Measurements from ENCODE around the gene TMF1. TPM values are rescaled to one million over a fixed set of nuclear protein-coding genes. Genes with fewer than 3 reads are reported as not detected.

Gene TMF1
- polyA plus RNA-seq, 10 donors = 19.1 to 31.6 (median 27.0) TPM

GRCh38 chr3:69082805-69083204 is 30.7 kb upstream of the TMF1 start:
- DNase-seq = peak in 2 of 3 donors; percentile 47 to 64

GRCh38 chr3:69082361-69082760 is 30.2 kb upstream of the TMF1 start:
- DNase-seq = no peak

- DNase-seq = peak in 1 of 3 donors; percentile 47
These were observed 29.6 kb upstream of the TMF1 start for GRCh38 chr3:69081583-69082262.

GRCh38 chr3:69080233-69080920 is 28.2 kb upstream of the TMF1 start, which contains the start of gene UBA3:
Gene UBA3, minus strand, starts transcription at chr3:69080365. Its CDS starts 12 bp downstream, at chr3:69080353.
- DNase-seq = peak; percentile 86 to 93 (median 87)

- peak in 1 of 3 donors; percentile 51 for DNase-seq
These were observed 27.4 kb upstream of the TMF1 start for GRCh38 chr3:69079269-69080159.

GRCh38 chr3:69072928-69073327 is 20.8 kb upstream of the TMF1 start:
- no peak for DNase-seq

GRCh38 chr3:69066121-69066520 is 14.0 kb upstream of the TMF1 start:
- DNase-seq = no peak

GRCh38 chr3:69065318-69065964 is 13.3 kb upstream of the TMF1 start:
- no peak for DNase-seq

GRCh38 chr3:69063636-69064035 is 11.5 kb upstream of the TMF1 start:
- no peak for DNase-seq

GRCh38 chr3:69059688-69060087 is 7.6 kb upstream of the TMF1 start:
- DNase-seq = no peak

GRCh38 chr3:69058947-69059224 is 6.8 kb upstream of the TMF1 start:
- no peak for DNase-seq

- DNase-seq = no peak
These were observed 6.2 kb upstream of the TMF1 start for GRCh38 chr3:69058180-69058946.

GRCh38 chr3:69052472-69052898 is 352 bp upstream of the TMF1 start:
- DNase-seq = no peak

- DNase-seq = no peak
These were observed 3.1 kb downstream of the TMF1 start for GRCh38 chr3:69048990-69049389.

GRCh38 chr3:69044608-69045007 is 7.5 kb downstream of the TMF1 start:
- DNase-seq = no peak

GRCh38 chr3:69033470-69033869 is 18.7 kb downstream of the TMF1 start:
- peak in 1 of 3 donors; percentile 64 for DNase-seq

- no peak for DNase-seq
These were observed 19.4 kb downstream of the TMF1 start for GRCh38 chr3:69032737-69033136.

GRCh38 chr3:69032142-69032541 is 20.0 kb downstream of the TMF1 start:
- peak in 1 of 3 donors; percentile 37 for DNase-seq

GRCh38 chr3:69031635-69032034 is 20.5 kb downstream of the TMF1 start:
- DNase-seq = no peak

- DNase-seq = no peak
These were observed 31.3 kb downstream of the TMF1 start for GRCh38 chr3:69020857-69021256.

GRCh38 chr3:69020424-69020823 is 31.7 kb downstream of the TMF1 start:
- DNase-seq = no peak

All from muscle of back (tissue), 11 donors.